NCI-H748 (cell line): ENCODE data around the gene DOP1B.

Experiments
- DNase-seq: peaks from one replicate; lab custom pipeline; 2025; ENCODE audit not compliant: unreplicated experiment; lab: John Stamatoyannopoulos, UW

DOP1B gene

DNA sequence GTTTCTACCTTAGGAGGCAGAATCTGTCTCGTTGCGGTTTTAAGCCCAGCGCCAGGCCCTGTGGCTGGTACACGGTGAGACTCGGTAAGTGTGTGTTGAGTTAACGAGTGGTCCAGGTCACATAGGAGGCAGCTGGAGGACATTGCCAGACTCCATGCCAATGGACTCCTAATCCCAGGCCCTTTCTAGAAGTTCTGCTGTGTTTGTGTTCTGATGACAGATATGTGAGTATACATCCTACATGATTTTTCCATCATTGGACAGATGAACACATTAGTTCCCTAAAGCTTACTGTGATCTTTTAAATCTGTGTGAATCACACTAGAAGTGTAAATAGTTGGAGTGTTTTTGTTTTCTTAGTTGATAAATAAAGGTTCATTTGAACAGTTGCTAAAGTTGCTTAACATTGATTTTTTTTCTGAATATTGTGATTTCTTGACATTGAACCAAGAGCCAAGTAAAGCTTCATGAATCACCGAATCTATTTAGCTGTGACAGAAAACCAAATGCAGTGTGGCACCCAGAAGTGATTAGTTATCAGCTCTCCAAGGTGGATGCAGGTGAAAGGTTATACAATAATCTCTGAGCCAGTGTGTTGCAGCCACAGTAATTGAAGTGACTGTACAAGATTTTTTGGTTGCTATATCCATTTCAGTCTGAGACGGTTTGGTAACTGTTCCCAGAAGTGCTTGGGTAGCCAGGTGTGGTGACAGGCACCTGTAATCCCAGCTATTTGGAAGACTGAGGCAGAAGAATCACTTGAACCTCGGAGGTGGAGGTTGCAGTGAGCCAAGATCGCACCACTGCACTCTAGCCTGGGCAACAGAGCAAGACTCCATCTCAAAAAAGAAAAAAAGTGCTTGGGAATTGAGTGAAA, 46.3 kb downstream of the DOP1B start:
- DNase-seq = no peak

DNA sequence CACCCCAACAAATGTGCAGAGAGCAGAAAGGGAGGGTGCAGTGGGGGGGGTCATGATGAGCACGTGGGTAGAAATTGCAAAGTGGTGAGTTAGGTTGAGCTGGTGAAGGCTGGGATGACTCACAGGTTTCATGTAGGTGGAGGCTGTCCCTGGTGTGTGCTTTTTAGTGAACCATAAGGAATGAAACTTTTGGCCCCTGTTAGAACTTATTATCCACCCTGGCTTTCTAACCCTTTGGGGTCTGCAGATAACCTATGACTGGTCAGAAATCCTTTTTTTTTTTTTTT, 46.9 kb downstream of the DOP1B start:
- DNase-seq = no peak

DNA sequence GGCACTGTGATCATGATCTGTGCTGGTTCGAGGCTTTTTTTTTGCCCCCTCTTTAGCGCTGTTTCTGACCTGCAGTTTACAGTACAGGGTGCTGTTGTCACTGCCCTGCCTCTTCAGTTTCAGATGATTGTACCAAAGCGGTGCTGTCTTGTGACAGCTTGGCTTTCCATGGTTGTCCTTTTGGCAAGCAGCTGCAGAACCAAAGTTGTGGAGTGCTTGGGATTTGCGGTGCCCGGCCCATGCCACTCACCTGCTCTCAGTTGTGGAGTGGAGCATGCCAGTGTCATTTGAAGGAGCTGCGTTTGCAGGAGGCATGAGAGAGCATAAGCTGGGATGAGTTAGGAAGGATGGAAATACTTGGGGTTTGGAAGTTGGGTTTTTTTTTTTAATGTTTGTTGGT, 48.4 kb downstream of the DOP1B start:
- DNase-seq = no peak

DNA sequence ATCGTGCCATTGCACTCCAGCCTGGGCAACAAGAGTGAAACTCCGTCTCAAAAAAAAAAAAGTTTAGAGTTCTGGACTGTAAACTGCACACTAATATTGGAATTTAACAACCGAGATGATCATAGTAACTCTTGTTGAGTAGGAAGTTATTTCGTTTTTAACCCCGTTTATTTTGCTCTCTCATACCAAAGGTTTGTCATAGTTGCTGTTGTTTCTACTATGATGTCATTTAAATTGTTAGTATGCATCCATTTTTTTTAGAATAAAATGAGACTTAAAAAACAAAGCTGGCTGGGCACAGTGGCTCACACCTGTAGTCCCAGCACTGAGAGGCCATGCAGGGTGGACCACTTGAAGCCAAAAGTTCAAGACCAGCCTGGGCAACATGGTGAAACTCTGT, 49.3 kb downstream of the DOP1B start:
- no peak for DNase-seq
